Stimulated activated CD8-positive, alpha-beta memory T cell treated with anti-CD3 and anti-CD28 coated beads, Interleukin-12 subunit alpha, Interleukin-12 subunit beta, amount 100 ng/mL, for 1 hour (primary cell): Measurements from ENCODE around the gene PTPRN2.

Experiments
- DNase-seq: peaks from one replicate; pipeline ENCODE4 v3.0.0-alpha.2; 2020; ENCODE audit warnings: low read depth

PTPRN2 gene

DNA sequence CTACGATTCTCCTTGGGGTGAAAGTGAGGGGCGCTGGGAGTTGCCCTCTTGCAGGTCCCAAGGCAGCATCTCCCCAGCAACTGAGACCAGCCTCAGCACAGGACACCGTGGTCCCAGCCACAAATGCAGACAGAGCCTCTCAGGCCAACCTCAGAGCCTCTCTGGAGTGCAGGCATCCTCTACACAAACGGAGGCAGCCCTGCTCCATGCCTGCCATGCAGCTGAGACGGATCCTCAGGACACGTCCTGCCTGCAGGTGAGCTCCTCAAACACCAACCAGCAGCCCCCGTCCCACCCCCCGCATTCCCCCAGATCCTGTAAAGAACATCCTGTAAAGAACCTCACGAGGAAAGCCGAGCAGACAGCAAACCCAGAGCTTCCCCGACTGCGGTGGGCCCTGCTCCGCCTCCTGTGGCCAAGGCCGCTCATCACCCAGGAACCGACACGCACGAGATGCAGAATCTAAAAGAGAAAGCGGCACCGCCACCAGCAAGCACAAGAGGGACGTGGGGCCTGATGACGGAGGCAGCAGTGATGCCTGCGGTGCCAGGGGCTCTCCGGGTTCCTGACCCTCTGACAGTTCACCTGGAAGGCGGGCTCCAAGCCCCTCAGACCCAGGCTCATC lies 186.9 kb downstream of the PTPRN2 start:
- DNase-seq = no peak

DNA sequence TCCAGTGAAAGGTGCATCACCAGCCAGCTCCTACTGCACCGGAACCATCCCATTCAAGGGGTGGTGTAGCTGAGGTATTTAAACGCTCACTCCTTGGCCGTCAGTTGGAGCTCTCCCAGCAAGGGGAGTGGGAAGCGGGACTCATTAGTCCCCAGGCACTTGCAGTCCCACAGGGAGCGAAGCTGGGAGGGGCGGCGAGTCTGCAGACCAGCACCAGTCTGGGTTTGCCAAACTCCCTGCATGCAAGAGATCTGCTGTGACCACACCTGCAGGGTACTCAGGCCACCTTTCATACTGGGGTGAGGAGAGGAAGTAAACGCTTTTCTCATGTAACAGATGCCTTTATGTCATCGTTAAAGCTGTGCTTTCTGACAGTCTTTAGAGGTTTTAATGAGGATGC lies 187.9 kb downstream of the PTPRN2 start:
- DNase-seq = no peak

DNA sequence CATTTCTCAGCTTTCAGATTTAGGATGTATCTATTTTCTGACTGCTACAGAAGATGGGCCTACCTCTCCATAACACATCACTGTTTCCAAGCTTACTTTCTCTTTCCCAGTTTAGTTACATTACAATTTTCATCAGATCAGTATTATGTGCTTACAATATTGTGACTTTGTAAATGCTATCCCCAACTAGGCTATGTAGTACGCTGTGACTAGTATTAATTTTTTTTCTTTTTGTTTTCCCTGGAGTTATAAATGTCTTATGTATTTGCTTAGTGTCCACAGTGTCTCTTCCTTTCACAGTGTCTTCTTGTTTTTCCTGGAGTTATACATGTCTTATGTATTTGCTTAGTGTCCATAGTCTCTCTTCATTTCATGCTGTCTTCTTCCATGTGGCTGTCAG lies 188.9 kb downstream of the PTPRN2 start:
- no peak for DNase-seq

DNA sequence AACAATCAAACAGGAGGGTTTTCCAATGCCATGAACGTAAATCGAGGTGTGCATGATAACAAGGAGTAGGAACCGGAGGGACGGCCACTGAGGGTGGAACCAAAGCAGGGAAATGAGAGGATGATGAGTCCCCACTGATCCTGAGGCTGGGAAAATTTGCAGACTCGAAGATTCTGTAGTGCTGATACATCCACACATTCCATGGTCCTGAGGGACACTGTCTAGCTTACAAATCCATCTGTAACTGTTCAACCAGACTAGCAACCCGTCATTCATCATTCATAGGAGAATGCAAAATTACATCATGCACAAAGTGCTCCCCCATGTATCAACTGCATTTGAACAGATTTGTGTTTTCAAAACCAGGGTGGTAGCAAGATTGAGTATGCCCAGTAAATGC lies 189.7 kb downstream of the PTPRN2 start:
- DNase-seq = no peak

DNA sequence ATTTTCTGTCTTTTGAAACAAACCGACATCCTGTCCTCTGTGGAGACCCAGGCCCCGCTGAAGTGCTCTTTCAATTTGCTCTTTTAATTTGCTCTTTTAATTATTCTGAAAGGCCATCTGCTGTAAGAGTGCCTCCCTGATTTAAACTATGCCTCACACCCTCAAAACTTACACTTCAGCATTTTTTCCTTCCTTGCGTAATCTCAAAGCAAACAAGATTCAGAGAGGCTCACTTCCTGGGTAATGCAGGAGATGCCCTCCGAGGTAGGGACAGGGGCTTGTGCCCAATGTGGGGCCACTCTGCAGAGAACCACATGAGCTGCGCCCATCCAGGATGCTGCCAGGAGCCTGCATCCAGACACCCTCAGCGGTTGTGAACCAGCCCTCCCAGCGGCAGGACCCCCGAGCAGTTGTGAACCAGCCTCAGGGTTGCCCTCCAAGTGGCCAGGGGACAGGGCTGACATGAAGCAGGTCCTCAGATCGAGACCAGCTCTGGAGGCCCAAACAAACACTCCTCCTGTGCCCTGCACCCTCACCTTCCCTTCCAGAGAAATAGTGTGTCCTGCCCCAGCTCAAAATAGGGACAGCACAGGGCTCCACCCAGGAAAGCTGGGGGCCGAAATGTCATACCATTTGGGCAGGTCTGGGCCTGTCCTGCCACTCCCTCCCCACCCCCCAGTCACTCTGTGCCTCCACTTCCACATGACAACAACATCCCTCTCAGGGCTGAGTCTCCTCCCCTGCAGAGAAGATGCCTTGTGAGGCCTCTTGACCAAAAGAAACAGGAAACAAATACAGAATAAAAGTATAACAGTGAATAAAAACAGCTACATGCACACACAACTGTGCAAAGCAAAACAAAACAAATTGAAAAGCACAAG lies 190.4 kb downstream of the PTPRN2 start:
- no peak for DNase-seq

DNA sequence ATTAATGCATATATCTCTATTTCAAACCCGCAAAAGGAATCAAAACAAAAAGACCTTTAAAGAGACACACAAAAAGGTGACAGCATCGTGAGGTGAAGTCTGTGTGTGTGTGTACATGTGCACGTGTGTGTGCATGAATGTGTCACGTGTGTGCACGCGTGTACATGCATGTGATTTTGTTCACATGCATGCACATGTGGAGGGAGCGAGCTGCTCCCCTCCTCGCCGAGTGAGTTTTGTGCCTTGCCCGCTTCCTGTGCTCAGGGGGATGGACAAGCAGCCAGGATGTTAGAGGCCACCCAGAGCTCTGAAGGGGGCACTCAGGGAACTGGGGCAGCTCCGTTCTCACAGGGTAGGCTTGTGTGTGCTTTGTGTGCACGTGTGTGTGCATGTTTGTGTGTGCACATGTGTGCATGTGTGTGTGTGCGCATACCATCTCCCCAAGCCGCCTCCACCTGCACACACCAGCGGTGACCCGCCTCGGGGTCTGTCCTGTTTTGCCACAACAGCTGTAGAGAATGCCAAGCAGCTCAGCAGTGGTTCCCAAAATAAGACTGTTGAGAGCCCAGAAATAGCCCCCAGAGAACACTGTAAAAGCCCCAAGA lies 191.2 kb downstream of the PTPRN2 start:
- DNase-seq = no peak

DNA sequence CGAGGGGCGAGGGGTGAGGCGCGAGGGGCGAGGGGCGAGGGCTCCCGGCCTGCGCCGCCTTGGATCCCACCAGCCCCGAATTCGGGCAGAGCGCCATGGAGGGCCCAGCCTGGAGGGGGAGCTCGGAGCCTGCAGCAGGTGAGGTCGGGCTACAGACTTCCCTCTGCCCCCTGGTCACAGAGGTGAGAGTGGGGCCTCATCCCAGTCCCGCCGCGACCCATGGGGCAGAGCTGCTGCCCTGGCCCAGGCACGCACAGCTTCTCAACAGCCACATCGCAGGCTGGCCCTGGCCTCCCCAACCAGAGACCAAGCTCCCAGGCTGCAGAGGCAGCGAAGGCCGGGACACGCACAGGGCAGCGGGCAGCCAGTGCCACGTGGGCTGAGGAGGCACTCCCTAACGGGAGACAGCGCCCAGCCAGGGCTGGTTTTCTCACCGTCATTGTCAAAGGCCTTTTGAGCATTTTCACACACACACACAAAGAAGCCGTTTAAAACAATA lies 191.8 kb downstream of the PTPRN2 start:
- DNase-seq = no peak

DNA sequence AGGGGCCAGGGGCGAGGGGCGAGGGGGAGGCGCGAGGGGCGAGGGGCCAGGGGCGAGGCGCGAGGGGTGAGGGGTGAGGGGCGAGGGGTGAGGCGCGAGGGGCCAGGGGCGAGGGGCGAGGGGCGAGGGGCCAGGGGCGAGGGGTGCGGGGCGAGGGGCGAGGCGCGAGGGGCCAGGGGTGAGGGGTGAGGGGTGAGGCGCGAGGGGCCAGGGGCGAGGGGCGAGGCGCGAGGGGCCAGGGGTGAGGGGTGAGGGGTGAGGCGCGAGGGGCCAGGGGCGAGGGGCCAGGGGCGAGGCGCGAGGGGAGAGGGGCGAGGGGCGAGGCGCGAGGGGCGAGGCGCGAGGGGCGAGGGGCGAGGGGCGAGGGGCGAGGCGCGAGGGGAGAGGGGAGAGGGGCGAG lies 192.3 kb downstream of the PTPRN2 start:
- no peak for DNase-seq

DNA sequence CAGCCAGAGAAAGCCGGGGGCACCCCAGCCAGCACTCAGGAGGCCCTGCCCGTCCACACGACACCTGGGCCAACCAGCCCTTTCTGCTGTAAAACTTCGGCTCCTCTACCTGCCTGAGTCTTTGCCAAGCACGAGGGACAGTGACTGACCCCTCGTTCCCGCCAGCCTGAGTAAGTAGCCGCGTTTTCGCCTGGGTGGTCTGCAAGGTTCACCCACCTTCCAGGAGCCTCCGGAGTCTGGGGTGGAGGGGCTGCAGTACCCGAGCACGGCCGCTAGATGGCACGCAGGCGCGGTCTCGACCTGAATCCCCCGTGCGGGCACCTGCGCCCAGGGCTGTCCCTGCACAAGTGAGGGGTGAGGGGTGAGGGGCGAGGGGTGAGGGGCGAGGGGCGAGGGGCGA lies 192.7 kb downstream of the PTPRN2 start:
- DNase-seq = no peak

DNA sequence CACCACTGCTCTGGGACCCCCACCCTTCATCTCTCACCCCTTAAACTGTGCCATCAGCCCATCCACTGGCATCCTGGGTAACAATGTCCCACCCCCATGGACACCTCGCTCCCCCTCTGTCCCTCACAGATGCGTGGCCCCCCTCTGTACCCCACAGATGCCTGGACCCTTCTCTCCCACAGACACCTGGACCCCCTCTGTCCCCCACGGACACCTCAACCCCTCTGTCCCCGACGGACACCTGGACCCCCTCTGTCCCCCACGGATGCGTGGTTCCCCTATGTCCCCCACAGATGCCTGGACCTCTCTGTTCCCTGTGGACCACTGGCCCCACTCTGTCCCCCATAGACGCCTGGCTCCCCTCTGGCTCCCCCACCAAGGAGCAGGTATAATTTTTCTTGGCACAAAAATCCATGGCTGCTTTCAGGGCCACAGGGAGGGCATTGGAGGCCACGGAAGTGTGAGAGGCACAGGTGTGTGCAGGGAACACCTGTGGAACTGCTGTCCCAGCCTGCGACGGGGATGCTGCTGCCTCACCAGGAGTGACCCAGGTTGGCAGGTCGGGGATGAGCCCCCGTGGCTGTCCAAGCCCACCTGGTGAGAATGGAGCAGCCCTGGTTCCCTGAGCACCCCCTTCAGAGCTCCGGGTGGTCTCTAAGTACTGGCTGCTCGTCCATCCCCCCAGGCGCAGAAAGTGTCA lies 193.5 kb downstream of the PTPRN2 start:
- no peak for DNase-seq

DNA sequence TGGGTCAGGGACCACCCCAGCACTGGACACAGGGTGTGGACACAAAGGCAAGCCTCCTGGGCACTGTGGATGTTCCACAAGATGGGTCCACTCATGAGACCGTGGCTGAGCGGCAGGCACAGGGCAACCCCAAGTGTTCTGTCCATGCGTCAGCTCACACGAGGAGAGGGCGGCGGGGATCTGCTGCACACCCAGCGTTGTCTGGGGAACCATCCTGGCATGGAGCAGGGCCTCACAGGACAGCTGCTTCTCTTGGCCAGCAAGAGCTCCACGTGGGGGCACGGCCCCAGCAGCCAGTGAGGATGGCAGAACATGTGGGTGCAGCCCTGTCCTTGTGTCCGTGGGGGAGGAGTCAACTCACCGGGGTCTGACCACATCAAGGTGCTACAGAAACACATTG lies 195.4 kb downstream of the PTPRN2 start:
- no peak for DNase-seq

DNA sequence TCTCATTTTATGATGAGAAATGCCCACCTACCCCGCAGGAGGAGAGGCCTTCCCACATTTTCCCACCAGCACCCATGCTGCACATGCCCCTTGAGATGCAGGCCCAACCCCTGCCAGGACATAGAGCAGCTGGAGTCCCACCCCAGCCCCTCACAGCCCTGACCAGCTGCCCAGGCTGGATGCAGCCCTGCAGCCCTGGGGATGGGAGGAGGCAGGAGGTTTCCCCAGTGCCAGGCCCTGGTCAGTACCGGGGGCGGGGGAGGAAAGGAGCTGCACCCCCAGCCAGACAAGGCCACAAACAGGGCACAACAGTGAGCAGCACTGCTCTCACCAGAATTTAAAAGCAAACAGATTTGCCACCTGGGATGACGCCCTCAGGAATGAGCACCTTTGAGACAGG lies 196.1 kb downstream of the PTPRN2 start:
- no peak for DNase-seq

DNA sequence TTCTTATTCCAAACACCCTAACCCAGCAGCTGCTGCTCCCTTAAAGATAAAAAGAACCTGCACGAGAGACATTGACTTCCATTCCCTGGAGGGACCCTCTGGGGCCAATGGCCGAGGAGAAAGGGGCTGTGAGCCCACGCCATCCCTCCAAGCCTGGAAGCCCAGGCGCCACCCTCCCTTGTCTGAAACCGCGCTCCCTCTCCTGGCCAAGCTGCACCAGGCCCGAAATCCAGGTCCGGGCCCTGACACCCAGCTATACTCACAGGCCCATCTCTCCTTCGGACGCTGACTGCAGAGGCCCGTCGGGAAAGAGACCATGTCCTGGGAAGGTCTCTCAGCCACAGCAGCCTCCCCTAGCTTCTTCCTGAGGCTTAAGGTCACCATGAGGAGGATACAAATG lies 196.5 kb downstream of the PTPRN2 start:
- no peak for DNase-seq

DNA sequence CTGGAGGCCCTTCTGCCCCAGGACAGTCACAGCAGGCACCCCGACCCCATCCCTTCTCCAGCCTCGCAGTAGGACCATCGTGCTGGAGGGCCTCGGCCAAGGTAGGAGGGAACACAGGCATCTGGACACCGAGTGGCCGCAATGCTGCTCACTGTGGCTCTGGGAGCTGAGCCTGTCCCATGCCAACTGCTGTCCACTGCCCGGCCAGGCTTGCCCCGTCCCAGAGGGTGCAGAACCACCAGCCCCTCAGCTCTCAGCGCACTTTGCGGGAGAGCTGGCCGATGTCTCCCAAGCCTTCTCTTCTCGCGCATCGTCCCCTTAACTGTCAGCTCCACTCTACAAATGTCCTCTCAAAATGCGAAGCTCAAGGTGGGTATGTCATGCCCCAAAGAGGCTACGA lies 197.2 kb downstream of the PTPRN2 start:
- no peak for DNase-seq

DNA sequence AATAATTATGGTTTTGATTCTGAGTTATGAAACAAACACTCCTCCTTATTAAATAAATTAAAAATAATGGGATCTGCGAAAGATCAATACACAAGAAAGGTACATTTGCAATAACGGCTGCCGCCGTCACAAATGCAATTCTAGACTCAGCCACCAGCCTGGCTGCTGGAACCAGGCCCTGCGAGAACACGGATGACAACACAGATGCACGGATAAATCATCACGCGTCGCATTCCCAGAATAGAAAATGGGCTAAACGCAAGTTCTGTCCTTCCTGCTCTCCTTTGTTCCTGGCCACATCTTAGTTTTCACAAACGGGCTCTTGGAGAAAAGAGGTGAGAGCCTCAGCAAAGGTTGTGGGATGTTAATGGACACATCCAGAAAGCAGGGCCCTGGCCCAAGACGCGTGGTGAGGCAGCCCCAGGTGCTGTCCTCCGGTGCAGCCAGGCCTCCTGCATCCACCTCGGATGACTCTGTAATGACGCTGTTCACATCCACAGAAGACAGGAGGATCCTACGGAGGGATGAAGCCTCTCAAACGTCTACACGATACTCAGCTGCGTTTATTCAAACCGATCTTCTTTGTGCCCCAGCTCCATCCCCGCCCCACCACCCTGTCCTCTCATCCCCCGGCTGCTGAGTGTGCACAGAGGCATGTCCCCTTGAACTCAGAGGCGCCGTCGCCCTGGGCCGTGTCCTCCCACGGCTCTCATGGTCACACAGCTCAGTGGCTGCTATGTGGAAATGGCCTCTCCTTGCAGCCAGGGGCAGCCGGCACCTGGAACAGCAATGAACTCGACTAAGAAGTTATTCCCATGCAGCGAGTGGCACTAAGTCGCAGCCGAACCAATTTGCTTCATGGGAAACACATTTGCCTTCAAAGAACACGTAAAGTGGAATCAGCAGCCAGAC lies 197.9 kb downstream of the PTPRN2 start:
- DNase-seq = no peak

DNA sequence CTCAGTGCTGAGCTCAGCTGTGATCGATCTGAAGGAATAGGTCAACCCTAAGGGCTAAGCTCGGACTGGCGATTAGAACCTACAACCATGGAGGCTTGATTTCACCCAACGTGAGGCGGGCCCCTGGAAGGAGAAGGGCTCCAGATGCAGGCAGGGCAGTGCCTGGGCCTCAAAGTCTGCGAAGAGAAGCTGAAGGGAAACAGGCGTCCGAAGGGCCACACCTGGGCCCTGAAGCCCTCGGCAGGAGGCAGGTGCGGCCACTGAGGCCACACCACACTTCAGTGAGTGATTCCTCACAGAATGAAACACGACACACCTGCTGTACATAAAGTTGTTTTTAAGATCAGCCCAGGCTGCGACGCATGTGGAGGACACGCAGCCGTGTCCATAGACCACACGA lies 198.7 kb downstream of the PTPRN2 start:
- no peak for DNase-seq

DNA sequence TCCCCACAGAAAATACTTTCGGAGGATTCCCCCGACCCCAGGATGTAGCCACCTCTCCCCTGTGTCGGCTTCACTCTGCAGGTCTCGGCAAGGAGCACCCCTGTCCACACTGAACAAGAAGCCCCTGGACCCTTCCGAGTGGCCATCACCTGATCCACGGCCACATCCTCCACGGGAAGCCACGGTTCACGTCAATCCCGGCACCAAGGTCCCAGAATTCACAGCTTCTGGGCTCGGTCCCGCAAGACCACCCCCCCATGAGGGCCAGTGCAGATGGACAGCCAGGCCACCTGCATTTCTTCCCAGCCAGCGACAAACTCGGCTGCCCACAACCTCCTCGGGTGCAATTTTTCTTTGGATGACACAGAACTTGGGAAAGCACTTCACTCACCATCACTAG lies 199.6 kb downstream of the PTPRN2 start:
- no peak for DNase-seq

DNA sequence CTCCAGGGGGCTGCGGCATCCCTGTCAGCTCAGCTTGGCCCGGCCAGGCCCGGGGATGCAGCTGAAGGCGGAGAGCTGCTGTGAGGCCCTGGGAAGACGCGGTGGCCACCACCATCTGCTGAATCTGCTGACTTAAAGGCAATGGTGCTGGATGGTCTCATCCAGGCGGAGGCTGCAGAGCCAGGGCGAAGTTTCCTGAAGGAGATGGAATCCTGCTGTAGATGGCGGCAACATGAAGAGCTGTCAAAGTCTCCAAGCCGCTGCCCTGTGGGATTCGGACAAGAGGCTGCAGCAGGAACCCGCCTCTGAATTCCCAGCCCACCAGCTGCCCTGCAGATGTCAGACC lies 200.1 kb downstream of the PTPRN2 start:
- no peak for DNase-seq

DNA sequence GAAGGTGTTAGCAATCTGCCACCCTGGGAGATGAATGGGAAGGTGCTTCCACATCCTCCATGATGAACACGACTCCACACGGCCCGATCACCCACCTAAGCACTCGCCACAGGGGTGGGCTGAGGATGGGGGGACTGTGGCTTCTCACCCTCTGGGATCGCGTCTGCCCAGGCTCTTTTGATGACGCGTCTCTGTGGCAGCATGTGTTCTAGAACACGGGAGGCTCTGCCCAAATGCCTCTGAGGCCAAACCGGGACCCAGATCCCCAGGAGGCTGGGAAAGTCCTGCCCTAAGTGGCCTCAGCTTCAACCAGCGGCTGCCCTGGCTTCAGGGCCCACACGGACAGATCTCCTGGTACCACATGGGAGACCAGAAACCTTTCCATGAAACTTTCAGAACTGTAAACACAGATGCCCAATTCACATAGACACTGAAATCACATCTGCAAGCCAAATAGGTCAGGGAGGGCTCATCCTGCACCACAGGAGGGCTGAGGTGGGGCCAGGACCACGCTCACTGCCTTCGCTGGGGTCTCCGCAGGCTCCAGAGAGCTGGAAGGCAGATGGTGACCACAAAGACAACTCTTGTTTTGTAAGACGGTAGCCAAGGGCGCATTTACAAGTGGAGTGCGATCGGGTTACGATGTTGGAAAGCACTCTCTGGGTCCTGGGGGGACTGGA lies 200.6 kb downstream of the PTPRN2 start:
- no peak for DNase-seq

DNA sequence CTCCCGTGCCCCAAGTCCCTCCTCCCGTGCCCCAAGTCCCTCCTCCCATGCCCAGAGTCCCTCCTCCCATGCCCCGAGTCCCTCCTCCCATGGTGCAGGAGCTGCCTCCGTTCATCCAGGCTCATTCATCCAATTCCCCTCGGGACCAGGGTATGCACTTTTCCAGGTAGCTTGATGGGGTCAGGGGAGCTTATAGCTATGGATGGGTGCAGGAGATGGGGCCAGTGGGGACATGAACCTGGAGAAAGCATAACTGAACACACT lies 201.3 kb downstream of the PTPRN2 start:
- DNase-seq = no peak
